Astrocyte (in vitro differentiated cells and primary cell): ENCODE results near the gene ZAP70. TPM values are rescaled to one million over a fixed set of nuclear protein-coding genes. Genes with fewer than 3 reads are reported as not detected.

ENCODE experiments used
- DNase-seq: peaks from one replicate; pipeline ENCODE4 v3.0.0-alpha.2; 2010; ENCODE audit warnings: low read depth
- FAIRE-seq: peaks from 2 replicates; lab custom pipeline; 2011; peaks lifted over from hg19 to GRCh38; lab: Jason Lieb, UNC
- H2AFZ ChIP-seq: 2 replicates; pipeline ENCODE4 v1.6.0; 2012; ENCODE audit warnings: low read depth, low read length, inconsistent platforms
- H3K27ac ChIP-seq: 2 replicates; pipeline ENCODE4 v1.5.1; 2011; ENCODE audit warnings: low read depth, low read length, inconsistent platforms
- H3K27me3 ChIP-seq: 2 replicates; pipeline ENCODE4 v1.6.0; 2011; ENCODE audit warnings: low read length, inconsistent platforms; ENCODE audit not compliant: insufficient read depth
- H3K36me3 ChIP-seq: 2 replicates; pipeline ENCODE4 v1.5.1; 2011; ENCODE audit warnings: low read length, inconsistent platforms; ENCODE audit not compliant: insufficient read depth
- H3K4me1 ChIP-seq: 2 replicates; pipeline ENCODE4 v1.5.1; 2011; ENCODE audit warnings: low read length, inconsistent platforms; ENCODE audit not compliant: insufficient read depth
- H3K4me2 ChIP-seq: 2 replicates; pipeline ENCODE4 v1.6.0; 2012; ENCODE audit warnings: low read length, inconsistent platforms
- H3K4me3 ChIP-seq: 2 replicates; pipeline ENCODE4 v1.5.1; 2011; ENCODE audit warnings: low read depth, mild to moderate bottlenecking, low read length, inconsistent platforms; ENCODE audit not compliant: insufficient read depth
- H3K79me2 ChIP-seq: 2 replicates; pipeline ENCODE4 v1.6.0; 2012; ENCODE audit warnings: mild to moderate bottlenecking, low read length, inconsistent platforms; ENCODE audit not compliant: insufficient read depth
- H3K9ac ChIP-seq: 2 replicates; pipeline ENCODE4 v1.6.0; 2012; ENCODE audit warnings: mild to moderate bottlenecking, low read length, inconsistent platforms
- H3K9me3 ChIP-seq: 2 replicates; pipeline ENCODE4 v1.5.1; 2012; ENCODE audit warnings: low read depth, mild to moderate bottlenecking, low read length, inconsistent platforms; ENCODE audit not compliant: insufficient read depth
- H4K20me1 ChIP-seq: 2 replicates; pipeline ENCODE4 v1.6.0; 2012; ENCODE audit warnings: low read length, inconsistent platforms; ENCODE audit not compliant: insufficient read depth
- H3K27ac Mint-ChIP-seq: one replicate; pipeline ENCODE4 v1.8.0; 2021; ENCODE audit warnings: mild to moderate bottlenecking, mixed read lengths; ENCODE audit not compliant: unreplicated experiment
- H3K27me3 Mint-ChIP-seq: one replicate; pipeline ENCODE4 v1.8.0; 2021; ENCODE audit warnings: low read depth, mixed read lengths; ENCODE audit not compliant: unreplicated experiment
- H3K36me3 Mint-ChIP-seq: one replicate; pipeline ENCODE4 v1.8.0; 2021; ENCODE audit warnings: low read depth, mixed read lengths; ENCODE audit not compliant: unreplicated experiment
- H3K4me1 Mint-ChIP-seq: one replicate; pipeline ENCODE4 v1.8.0; 2021; ENCODE audit warnings: low read depth, mixed read lengths; ENCODE audit not compliant: unreplicated experiment
- H3K4me3 Mint-ChIP-seq: one replicate; pipeline ENCODE4 v1.8.0; 2021; ENCODE audit warnings: mild to moderate bottlenecking, moderate library complexity, mixed read lengths; ENCODE audit not compliant: unreplicated experiment
- H3K9me3 Mint-ChIP-seq: one replicate; pipeline ENCODE4 v1.8.0; 2021; ENCODE audit warnings: mild to moderate bottlenecking, mixed read lengths; ENCODE audit not compliant: unreplicated experiment
- CTCF ChIP-seq: IDR thresholded peaks from 2 replicates; pipeline ENCODE4 v1.5.1; 2011; ENCODE audit warnings: low read depth, mild to moderate bottlenecking, inconsistent platforms, low read length, moderate library complexity; ENCODE audit not compliant: insufficient read depth
- EZH2 ChIP-seq: IDR thresholded peaks from 2 replicates; pipeline ENCODE4 v1.6.1; 2012; ENCODE audit warnings: mild to moderate bottlenecking, low read length, inconsistent platforms; ENCODE audit not compliant: insufficient read depth
- total RNA-seq: library from RNA; stranded (reverse); gene quantifications from 2 replicates; pipeline ENCODE4 v1.2.1, GENCODE V29; 2021

The ZAP70 gene
- total RNA-seq, 1 donor from 2014 or later: 0.73 TPM

DNA sequence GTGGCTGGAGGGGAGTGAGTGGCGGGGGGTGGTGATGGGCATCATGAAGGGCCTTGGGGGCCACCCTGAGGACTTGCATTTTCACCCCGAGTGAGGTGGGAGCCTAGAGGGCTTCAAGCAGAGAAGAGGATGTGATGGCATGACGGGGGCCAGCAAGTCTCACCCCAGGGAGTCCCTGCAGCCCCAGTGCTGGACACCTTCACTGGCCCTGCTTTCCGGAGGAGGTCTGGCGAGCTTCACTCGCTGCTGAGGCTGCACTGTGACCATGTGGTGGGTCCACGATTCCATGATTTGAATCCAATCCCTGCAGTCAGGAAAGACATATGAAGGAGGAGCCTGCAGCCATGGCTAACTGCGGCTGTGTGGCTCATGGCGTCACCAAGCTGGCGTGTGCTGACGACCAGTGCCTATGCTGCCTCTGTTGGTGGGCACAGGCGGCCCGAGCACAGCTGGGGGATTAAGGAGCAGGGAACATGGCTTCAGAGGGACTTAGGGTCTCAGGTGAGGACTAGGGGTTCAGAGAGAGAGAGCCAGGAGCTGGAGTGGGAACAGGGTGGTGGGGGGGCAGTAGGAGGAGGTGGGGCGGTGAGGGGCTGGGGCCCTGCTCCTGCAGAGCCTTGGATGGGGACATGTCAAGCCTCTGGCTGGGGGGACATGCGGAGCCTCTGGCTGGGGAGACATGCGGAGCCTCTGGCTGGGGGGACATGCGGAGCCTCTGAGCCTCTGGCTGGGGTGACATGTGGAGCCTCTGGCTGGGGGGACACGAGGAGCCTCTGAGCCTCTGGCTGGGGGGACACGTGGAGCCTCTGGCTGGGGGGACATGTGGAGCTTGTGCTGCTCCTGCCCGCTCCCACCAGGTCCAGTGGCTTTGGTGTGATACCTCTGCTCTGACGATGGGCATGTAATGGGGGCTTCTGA lies 3.6 kb downstream of the ZAP70 start:
- Histone ChIP-seq H3K79me2 (no peaks in the 10 kb centered on the region), H3K9ac (no peak overlapping the region), H3K9me3 (no peaks in the 10 kb centered on the region), H3K27ac (no peak overlapping the region), H4K20me1 (no peaks in the 10 kb centered on the region), H2AFZ (no peak overlapping the region), H3K4me3 (no peak overlapping the region), H3K36me3 (no peaks in the 10 kb centered on the region), H3K4me2 (no peak overlapping the region), H3K4me1 (no peaks in the 10 kb centered on the region), H3K27me3 (no peaks in the 10 kb centered on the region)
- DNase-seq (no peak), FAIRE-seq (no peak)
- Mint-ChIP-seq H3K27ac (no peak overlapping the region), H3K9me3 (no peaks in the 10 kb centered on the region), H3K36me3 (no peaks in the 10 kb centered on the region), H3K27me3 (peaks cover 39% of the 10 kb centered on the region), H3K4me3 (no peak overlapping the region), H3K4me1 (peaks cover 4% of the 10 kb centered on the region)
- TF ChIP-seq EZH2 (no peak), CTCF (no peak)

DNA sequence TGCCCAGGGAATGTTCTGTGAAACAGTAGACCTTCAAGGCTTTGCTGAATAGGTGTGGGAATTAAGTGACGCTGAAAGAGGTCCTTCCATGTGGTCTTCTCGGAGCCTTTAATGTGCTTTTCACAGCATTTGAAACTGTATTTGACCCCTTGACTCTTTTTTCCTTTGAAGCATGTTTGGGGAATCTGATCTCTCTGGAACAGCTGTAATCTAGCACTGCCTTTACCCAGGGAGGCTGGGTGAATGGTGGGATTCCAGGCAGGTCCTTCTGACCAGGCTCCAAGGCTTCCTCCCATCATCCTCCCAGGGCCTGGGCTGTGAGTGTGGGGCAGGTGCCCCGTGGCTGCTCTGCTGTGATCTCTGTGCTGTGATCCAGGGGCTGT lies 4.2 kb downstream of the ZAP70 start:
- H3K4me3 ChIP-seq: no peak overlapping the region
- Mint-ChIP-seq H3K9me3 (no peaks in the 10 kb centered on the region), H3K4me3 (no peak overlapping the region), H3K4me1 (peaks cover 4% of the 10 kb centered on the region), H3K27ac (no peak overlapping the region), H3K27me3 (peaks cover 36% of the 10 kb centered on the region), H3K36me3 (no peaks in the 10 kb centered on the region)
- H3K27ac ChIP-seq: no peak overlapping the region
- H2AFZ ChIP-seq: no peak overlapping the region
- no peak for TF ChIP-seq EZH2
- H3K9ac ChIP-seq: no peak overlapping the region
- DNase-seq (no peak), FAIRE-seq (no peak)
- no peaks in the 10 kb centered on the region for H3K4me1 ChIP-seq
- H3K9me3 ChIP-seq: no peaks in the 10 kb centered on the region
- no peak overlapping the region for H3K4me2 ChIP-seq
- no peaks in the 10 kb centered on the region for H4K20me1 ChIP-seq
- H3K27me3 ChIP-seq: no peaks in the 10 kb centered on the region
- no peaks in the 10 kb centered on the region for H3K79me2 ChIP-seq
- H3K36me3 ChIP-seq: no peaks in the 10 kb centered on the region

DNA sequence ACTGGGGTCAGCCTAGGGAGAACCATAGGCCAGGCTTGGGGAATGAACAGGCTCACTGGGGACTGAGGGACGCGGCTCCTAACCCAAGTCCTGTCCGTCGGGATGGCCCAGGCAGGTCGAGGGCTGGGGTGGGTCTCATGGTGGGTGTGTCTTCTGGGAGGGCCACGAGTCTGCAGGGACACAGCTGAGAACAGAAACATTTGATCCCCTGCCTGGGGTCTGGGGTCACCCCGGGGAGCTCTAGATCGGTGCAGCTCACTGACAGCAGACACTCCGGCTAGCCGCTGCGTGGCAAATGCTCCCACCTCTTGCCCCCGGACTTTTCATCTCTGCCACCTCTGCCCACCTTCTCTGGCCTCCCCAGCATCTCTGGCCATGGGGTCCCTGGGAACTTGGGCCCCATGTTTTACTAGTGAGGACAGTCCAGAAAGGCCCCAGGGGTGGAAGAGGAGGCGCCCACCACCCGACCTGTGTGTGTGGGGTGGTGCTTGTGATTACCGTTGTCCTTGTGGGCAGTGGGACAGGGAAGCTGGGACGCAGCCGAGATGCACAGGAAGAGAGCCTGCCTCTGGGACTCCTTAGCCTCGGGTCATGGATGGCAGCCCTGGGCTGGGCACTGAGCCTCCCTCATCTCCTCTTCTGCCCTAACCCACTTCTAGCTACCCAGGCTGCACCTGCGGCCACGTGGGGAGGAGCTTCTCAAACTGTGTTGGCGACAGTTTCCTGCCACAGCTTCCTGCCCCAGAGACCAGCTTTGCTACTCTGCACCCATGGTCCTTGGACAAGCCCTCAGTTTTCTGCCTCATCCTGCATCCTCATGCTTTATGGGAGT lies 4.9 kb downstream of the ZAP70 start:
- H3K79me2 ChIP-seq: no peaks in the 10 kb centered on the region
- no peaks in the 10 kb centered on the region for H3K4me1 ChIP-seq
- H2AFZ ChIP-seq: no peak overlapping the region
- Mint-ChIP-seq H3K4me1 (peaks cover 2% of the 10 kb centered on the region), H3K27ac (no peak overlapping the region), H3K27me3 (peaks cover 36% of the 10 kb centered on the region), H3K36me3 (no peaks in the 10 kb centered on the region), H3K4me3 (no peak overlapping the region), H3K9me3 (no peaks in the 10 kb centered on the region)
- no peaks in the 10 kb centered on the region for H3K27me3 ChIP-seq
- FAIRE-seq (no peak), DNase-seq (no peak)
- no peak overlapping the region for H3K4me2 ChIP-seq
- H4K20me1 ChIP-seq: no peaks in the 10 kb centered on the region
- no peak overlapping the region for H3K9ac ChIP-seq
- no peak for TF ChIP-seq CTCF
- no peak for TF ChIP-seq EZH2
- H3K9me3 ChIP-seq: no peaks in the 10 kb centered on the region
- H3K27ac ChIP-seq: no peak overlapping the region
- H3K4me3 ChIP-seq: no peak overlapping the region
- no peaks in the 10 kb centered on the region for H3K36me3 ChIP-seq
